Small intestine (tissue), 7 donors: ENCODE results near the gene NKAIN2. TPM values are rescaled to one million over a fixed set of nuclear protein-coding genes. Genes with fewer than 3 reads are reported as not detected.
"Not testable (repeated sequence)": the region's sequence is repeated elsewhere in the genome, so short reads cannot be mapped to it uniquely, and the experiment has no call there.

Experiments used
- DNase-seq, 2 donors: peaks; one replicate each; pipeline versions ENCODE4 v3.0.0 to v3.0.0-alpha.2; 2013
- FAIRE-seq: peaks from 2 replicates; lab custom pipeline; 2012; peaks lifted over from hg19 to GRCh38; lab: Jason Lieb, UNC
- H3K27ac ChIP-seq, 3 donors: one replicate each; pipeline ENCODE4 v1.5.1; 2013; ENCODE audit warnings: low read length in 2 of 3, mild to moderate bottlenecking in 2 of 3, control low read depth in 1 of 3, inconsistent platforms in 1 of 3, low read depth in 1 of 3, moderate library complexity in 1 of 3
- H3K27me3 ChIP-seq, 3 donors: one replicate each; pipeline ENCODE4 v1.6.1; 2013; ENCODE audit warnings: low read length in 3 of 3, inconsistent platforms in 1 of 3; ENCODE audit not compliant: control insufficient read depth in 3 of 3, insufficient read depth in 3 of 3
- H3K36me3 ChIP-seq, 3 donors: one replicate each; pipeline ENCODE4 v1.6.1; 2013; ENCODE audit warnings: low read length in 3 of 3, inconsistent platforms in 1 of 3, low read depth in 1 of 3, mild to moderate bottlenecking in 1 of 3, moderate library complexity in 1 of 3; ENCODE audit not compliant: control insufficient read depth in 3 of 3, insufficient read depth in 2 of 3
- H3K4me1 ChIP-seq, 3 donors: one replicate each; pipeline ENCODE4 v1.6.1; 2013; ENCODE audit warnings: low read length in 2 of 3, inconsistent platforms in 1 of 3, low read depth in 1 of 3, mild to moderate bottlenecking in 1 of 3, moderate library complexity in 1 of 3; ENCODE audit not compliant: control insufficient read depth in 3 of 3, insufficient read depth in 2 of 3
- H3K4me3 ChIP-seq, 3 donors: one replicate each; pipeline ENCODE4 v1.5.1; 2013; ENCODE audit warnings: low read length in 3 of 3, control low read depth in 1 of 3, inconsistent platforms in 1 of 3, low read depth in 1 of 3, mild to moderate bottlenecking in 1 of 3, moderate library complexity in 1 of 3
- H3K9me3 ChIP-seq, 2 donors: one replicate each; pipeline ENCODE4 v1.6.1; 2013; ENCODE audit warnings: low read depth in 1 of 2, low read length in 1 of 2; ENCODE audit not compliant: control insufficient read depth in 2 of 2, insufficient read depth in 1 of 2
- WGBS, 3 donors: extraction: QIAGEN DNeasy Blood & Tissue Kit; methylation state at CpG; one replicate each; pipeline ENCODE4 v1.1.7; 2013; 5-methylcytosine and 5-hydroxymethylcytosine counted together
- polyA plus RNA-seq, 4 donors: library from polyadenylated mRNA; stranded (reverse) in 3 of 4; unstranded in 1 of 4; fragments of 200-250 nt in 3 of 4; fragments of 120-200 nt in 1 of 4; gene quantifications; one replicate each; pipeline versions ENCODE4 v1.2.1 to v1.2.3, GENCODE V29; 2013
- donor health status: healthy with polysubstance abuse.
- donor health status: control.
- donor health status: control.
- donor health status: Bipolar disorder and iron deficiency.
- donor health status: healthy.

NKAIN2 gene
- polyA plus RNA-seq, 4 donors, result 0.16 to 1.4 (median 0.19) TPM; not detected in 1

DNA sequence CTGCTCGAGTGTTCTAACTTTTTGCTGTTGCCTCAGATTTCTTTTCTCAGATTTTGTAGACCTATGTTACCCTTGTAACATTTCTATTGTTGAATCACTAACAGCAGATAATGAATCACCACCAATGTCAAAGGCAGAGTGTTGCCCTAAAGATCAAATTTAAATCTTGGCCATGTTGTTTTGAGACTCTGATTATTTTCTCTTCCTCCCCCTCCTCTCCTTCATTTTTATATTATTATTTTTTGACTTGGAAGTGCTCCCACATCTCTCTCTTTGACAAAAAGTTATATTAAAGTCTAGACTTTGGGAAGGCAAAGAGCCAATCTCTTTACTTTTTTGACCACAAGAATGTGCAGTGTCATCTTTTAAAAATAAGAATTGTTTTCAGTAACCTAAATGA, 422.7 kb downstream of the NKAIN2 start:
- WGBS, 3 donors, result 52 to 64% (median 56%) methylated on average over 1 of the region's 1 CpG
- no peaks in the 10 kb centered on the region for H3K36me3 ChIP-seq
- no peak overlapping the region for H3K4me3 ChIP-seq
- DNase-seq (no peak), FAIRE-seq (no peak)
- peaks cover 0 to 5% of the 10 kb centered on the region in 2 donors for H3K9me3 ChIP-seq
- no peaks in the 10 kb centered on the region for H3K27me3 ChIP-seq
- no peaks in the 10 kb centered on the region for H3K4me1 ChIP-seq
- no peak overlapping the region for H3K27ac ChIP-seq

DNA sequence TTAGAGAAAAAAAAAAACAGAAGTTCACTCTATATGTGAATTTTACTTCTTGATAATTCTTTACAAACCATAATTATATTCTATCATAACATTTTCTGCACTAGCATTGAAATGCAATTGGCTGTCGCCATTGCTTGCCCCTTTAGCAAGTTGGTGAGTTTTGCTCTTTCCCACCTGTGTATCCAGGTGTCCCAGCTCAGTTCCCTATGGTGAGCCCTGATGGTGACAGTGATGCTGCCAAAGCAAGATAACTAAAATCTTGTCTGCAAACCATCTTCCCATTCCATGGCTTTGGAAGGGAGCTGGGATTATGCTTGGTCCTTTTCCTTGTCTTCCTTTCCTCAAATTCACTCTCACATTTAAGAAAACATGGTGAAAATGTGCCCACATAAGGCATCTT, 429.6 kb downstream of the NKAIN2 start:
- H3K9me3 ChIP-seq, result peaks cover 0 to 5% of the 10 kb centered on the region in 2 donors
- no peaks in the 10 kb centered on the region for H3K27me3 ChIP-seq
- H3K36me3 ChIP-seq, result no peaks in the 10 kb centered on the region
- no peak overlapping the region for H3K4me3 ChIP-seq
- WGBS, 3 donors, result 77 to 92% (median 81%) methylated on average over 1 of the region's 1 CpG
- DNase-seq (no peak), FAIRE-seq (no peak)
- no peaks in the 10 kb centered on the region for H3K4me1 ChIP-seq
- H3K27ac ChIP-seq, result no peak overlapping the region

DNA sequence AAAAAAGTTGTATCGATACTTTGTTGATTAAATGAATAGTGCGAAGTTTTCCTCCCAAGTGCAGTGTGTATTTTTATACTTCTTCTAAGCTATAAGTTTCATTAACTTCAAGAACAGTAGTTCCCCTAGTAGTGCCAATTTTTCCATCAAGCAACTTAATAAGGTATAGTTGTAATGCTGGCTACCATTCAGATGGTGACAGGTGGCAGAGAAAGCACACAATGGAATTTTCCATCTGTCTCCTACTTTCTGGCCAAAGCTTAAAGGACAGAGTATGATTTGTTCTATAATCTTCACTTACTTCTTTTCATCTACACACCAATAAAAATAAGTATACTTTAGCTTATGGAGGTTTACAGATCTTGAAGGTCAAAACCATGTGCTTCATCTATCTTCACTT, 431.1 kb downstream of the NKAIN2 start:
- no peaks in the 10 kb centered on the region for H3K36me3 ChIP-seq
- no peaks in the 10 kb centered on the region for H3K27me3 ChIP-seq
- no peak overlapping the region for H3K4me3 ChIP-seq
- peaks cover 0 to 5% of the 10 kb centered on the region in 2 donors for H3K9me3 ChIP-seq
- H3K4me1 ChIP-seq, result no peaks in the 10 kb centered on the region
- no peak overlapping the region for H3K27ac ChIP-seq
- no peak for DNase-seq
- WGBS, 3 donors, result 88 to 96% (median 90%) methylated on average over 2 of the region's 2 CpGs
- no peak for FAIRE-seq

DNA sequence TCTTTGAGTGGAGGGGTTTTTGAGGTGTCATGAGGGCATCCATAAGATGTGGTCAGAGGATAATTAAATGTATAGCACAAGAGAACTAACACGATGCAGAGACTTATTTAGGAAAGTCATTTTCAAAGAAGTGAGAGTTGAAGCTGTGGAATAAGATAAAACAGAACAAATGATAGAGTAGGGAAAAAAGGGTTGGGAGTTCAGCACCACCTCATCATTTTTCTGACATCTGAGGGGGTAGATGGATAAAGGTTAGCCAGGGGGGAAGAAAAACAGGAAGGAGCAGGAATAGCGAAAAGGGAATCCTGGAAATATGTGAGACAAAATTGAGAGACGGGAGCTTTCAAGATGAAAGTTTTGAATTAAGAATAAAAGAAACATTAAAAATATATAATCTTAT, 434.2 kb downstream of the NKAIN2 start:
- WGBS, 3 donors, result 83 to 93% (median 84%) methylated on average over 3 of the region's 3 CpGs
- H3K4me3 ChIP-seq, result no peak overlapping the region
- no peaks in the 10 kb centered on the region for H3K4me1 ChIP-seq
- H3K27me3 ChIP-seq, result no peaks in the 10 kb centered on the region
- DNase-seq (no peak), FAIRE-seq (no peak)
- H3K27ac ChIP-seq, result no peak overlapping the region
- H3K36me3 ChIP-seq, result no peaks in the 10 kb centered on the region
- H3K9me3 ChIP-seq, result no peaks in the 10 kb centered on the region

DNA sequence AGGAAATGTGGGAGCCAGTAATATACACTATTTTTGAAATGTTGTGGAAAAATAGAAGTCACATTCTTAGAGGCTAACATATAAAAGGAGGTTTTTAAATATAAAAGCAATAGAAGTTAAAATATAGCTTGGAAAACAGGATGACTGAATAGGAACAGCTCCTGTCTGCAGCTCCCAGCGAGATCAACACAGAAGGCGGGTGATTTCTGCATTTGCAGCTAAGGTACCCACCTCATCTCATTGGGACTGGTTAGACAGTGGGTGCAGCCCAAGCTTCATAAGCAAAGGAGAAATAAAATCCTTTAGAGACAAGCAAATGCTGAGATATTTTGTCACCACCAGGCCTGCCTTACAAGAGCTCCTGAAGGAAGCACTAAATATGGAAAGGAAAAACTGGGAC, 434.7 kb downstream of the NKAIN2 start:
- not testable (repeated sequence) for H3K4me3 ChIP-seq, H3K9me3 ChIP-seq, H3K27ac ChIP-seq, DNase-seq, H3K27me3 ChIP-seq, H3K36me3 ChIP-seq, H3K4me1 ChIP-seq, FAIRE-seq
- 89 to 91% (median 90%) methylated on average over 2 of the region's 2 CpGs for WGBS, 3 donors

DNA sequence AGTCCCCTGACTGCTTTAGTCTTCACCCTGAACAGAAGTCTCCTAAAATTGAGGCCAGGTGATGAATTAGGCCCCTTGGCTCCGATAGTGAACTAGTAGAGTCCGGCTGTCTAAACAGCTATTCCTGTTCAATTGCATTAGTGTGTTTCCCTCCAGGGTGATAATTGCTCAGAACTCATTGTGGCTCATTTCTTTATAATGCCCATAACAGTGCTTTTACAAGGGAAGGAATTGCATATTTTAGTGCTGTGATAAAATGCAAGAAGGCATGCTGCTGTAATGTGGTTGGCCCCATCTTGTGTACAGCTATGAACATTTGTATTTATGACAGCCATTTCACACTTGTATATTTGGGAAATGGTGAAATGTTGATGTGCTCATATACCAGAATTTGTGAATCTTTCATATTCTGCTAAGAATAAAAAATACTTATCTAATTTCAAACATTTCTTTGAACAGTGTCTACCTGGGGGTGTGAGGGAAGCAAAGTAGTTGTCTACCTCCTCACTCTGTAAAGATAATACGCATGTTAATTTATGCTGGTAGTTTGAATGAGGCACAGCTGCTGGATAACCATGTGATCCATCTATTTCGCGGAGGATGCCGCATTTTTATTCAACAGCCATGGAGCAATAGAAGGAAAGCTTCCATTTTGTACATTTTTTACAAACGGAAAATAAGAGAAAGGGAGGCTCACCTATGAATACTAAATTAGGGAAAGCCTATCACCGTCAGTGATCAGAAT, 451.4 kb downstream of the NKAIN2 start:
- 88 to 90% (median 89%) methylated on average over 8 of the region's 8 CpGs for WGBS, 3 donors
- Histone ChIP-seq H3K27ac (no peak overlapping the region), H3K4me3 (no peak overlapping the region), H3K9me3 (no peaks in the 10 kb centered on the region), H3K4me1 (no peaks in the 10 kb centered on the region), H3K27me3 (no peaks in the 10 kb centered on the region), H3K36me3 (no peaks in the 10 kb centered on the region)
- FAIRE-seq (no peak), DNase-seq (no peak)

DNA sequence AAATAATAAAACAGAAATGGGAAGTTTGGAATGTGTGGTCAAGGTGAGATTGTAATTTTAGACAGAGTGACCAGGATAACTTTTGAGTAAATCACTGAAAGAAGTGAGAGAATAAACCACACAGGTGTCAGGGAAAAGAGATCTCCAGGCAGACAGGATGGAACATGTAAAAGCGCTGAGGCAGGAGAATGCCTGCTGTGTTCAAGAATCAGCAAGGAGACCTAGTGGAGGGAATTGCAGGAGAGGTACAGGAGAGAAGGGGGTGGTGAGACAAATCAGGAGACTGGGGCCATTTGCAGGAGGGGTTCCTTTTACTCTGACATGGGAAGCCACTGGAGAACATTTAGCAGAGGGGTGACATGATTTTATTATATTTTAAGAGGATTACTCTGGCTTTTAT, 456.7 kb downstream of the NKAIN2 start:
- DNase-seq (no peak), FAIRE-seq (no peak)
- H3K27me3 ChIP-seq, result no peaks in the 10 kb centered on the region
- no peak overlapping the region for H3K4me3 ChIP-seq
- WGBS, 3 donors, result 60 to 78% (median 71%) methylated on average over 1 of the region's 1 CpG
- no peaks in the 10 kb centered on the region for H3K9me3 ChIP-seq
- no peak overlapping the region for H3K27ac ChIP-seq
- H3K4me1 ChIP-seq, result no peaks in the 10 kb centered on the region
- no peaks in the 10 kb centered on the region for H3K36me3 ChIP-seq

DNA sequence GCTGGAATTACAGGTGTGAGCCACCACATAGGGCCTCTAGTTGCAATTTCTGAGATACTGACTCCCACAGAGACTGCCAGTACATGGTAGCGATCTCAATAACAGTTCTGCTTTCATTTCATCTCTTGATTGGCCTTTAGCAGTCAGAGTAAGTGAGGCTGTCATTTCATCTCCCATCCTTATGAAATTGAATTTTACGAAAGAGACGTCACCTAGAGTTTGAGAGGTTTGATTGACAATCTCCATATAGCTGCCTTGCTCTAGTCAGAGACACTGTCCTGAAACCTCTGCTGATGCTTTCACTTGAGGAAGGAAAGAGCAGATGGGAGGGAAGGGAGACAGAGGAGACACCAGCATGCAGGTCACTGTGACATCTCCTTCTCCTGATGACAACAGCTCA, 466.1 kb downstream of the NKAIN2 start:
- WGBS, 3 donors, result 89 to 91% (median 91%) methylated on average over 3 of the region's 3 CpGs
- peaks cover 0 to 3% of the 10 kb centered on the region in 2 donors for H3K9me3 ChIP-seq
- DNase-seq (no peak), FAIRE-seq (no peak)
- no peaks in the 10 kb centered on the region for H3K36me3 ChIP-seq
- no peaks in the 10 kb centered on the region for H3K27me3 ChIP-seq
- no peak overlapping the region for H3K27ac ChIP-seq
- no peaks in the 10 kb centered on the region for H3K4me1 ChIP-seq
- no peak overlapping the region for H3K4me3 ChIP-seq

DNA sequence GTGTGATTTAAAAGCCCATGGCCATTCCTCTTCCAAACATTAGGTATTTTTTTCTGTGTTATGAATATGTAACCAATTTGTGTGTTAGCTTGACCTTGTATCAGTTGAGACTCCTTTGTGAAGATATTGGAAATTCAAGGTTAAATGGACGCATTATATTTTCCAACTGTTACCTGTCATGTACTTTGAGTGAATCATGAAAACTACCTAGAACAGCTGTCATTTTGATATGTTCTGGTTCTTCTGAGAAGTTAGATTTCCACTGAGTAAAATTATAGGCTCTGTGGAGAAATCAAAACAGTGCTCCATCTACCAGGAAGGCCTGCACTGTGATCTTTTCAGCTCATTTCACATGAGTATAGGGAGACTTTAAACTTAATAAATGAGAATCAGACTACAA, 470.0 kb downstream of the NKAIN2 start:
- FAIRE-seq (no peak), DNase-seq (no peak)
- H3K36me3 ChIP-seq, result no peaks in the 10 kb centered on the region
- H3K4me3 ChIP-seq, result no peak overlapping the region
- peaks cover 0 to 3% of the 10 kb centered on the region in 2 donors for H3K9me3 ChIP-seq
- no peaks in the 10 kb centered on the region for H3K4me1 ChIP-seq
- 85 to 93% (median 86%) methylated on average over 1 of the region's 1 CpG for WGBS, 3 donors
- no peaks in the 10 kb centered on the region for H3K27me3 ChIP-seq
- no peak overlapping the region for H3K27ac ChIP-seq
